HG02973 (cell line): ENCODE data around the gene NPIPA1.
"Not testable (repeated sequence)": the region's sequence is repeated elsewhere in the genome, so short reads cannot be mapped to it uniquely, and the experiment has no call there.

ENCODE experiments used
- ATAC-seq: cut with Tn5 transposase; IDR thresholded peaks from one replicate; pipeline ENCODE4 v1.9.1; 2021; ENCODE audit warnings: moderate library complexity; ENCODE audit not compliant: unreplicated experiment

Gene NPIPA1

GRCh38 chr16:14976971-14977736 is 39.9 kb downstream of the NPIPA1 start:
- ATAC-seq, result not testable (repeated sequence)

GRCh38 chr16:14978281-14978680 is 41.0 kb downstream of the NPIPA1 start:
- ATAC-seq, result not testable (repeated sequence)

- not testable (repeated sequence) for ATAC-seq
Measured at GRCh38 chr16:14978908-14979307, 41.7 kb downstream of the NPIPA1 start.

GRCh38 chr16:14981234-14981633 is 44.0 kb downstream of the NPIPA1 start:
- not testable (repeated sequence) for ATAC-seq

- ATAC-seq, result not testable (repeated sequence)
Measured at GRCh38 chr16:14982521-14982920, 45.3 kb downstream of the NPIPA1 start.

- ATAC-seq, result not testable (repeated sequence)
Measured at GRCh38 chr16:14988092-14988491, 50.8 kb downstream of the NPIPA1 start.

GRCh38 chr16:14988661-14989191 is 51.5 kb downstream of the NPIPA1 start:
- not testable (repeated sequence) for ATAC-seq

GRCh38 chr16:14989291-14990281 is 52.3 kb downstream of the NPIPA1 start:
- ATAC-seq, result not testable (repeated sequence)

GRCh38 chr16:14993277-14994151 is 56.3 kb downstream of the NPIPA1 start:
- not testable (repeated sequence) for ATAC-seq

- ATAC-seq, result not testable (repeated sequence)
Measured at GRCh38 chr16:14996702-14997101, 59.5 kb downstream of the NPIPA1 start.

GRCh38 chr16:14998300-14998699 is 61.1 kb downstream of the NPIPA1 start:
- not testable (repeated sequence) for ATAC-seq

- ATAC-seq, result not testable (repeated sequence)
Measured at GRCh38 chr16:14999845-15000244, 62.6 kb downstream of the NPIPA1 start.
